PFSK-1 (cell line): Measurements from ENCODE around the gene RPS6KA2.

Experiments
- POLR2AphosphoS5 ChIP-seq: IDR thresholded peaks from 2 replicates; pipeline ENCODE4 v1.6.1; 2012; ENCODE audit warnings: low read depth, mild to moderate bottlenecking, control low read depth, low read length, moderate library complexity
- REST ChIP-seq, 2 experiments: IDR thresholded peaks; 2 replicates each; pipeline versions ENCODE4 v1.6.1 to v1.8.0; 2011 to 2012; ENCODE audit warnings: low read depth in 2 of 2, low read length in 2 of 2, control low read depth in 1 of 2, inconsistent platforms in 1 of 2, mild to moderate bottlenecking in 1 of 2, moderate library complexity in 1 of 2; ENCODE audit not compliant: insufficient read depth in 1 of 2
- SIN3A ChIP-seq: IDR thresholded peaks from 2 replicates; pipeline ENCODE4 v1.6.1; 2012; ENCODE audit warnings: mild to moderate bottlenecking, low read length, moderate library complexity, borderline replicate concordance; ENCODE audit not compliant: insufficient read depth
- TAF1 ChIP-seq: IDR thresholded peaks from 2 replicates; pipeline ENCODE4 v1.6.1; 2012; ENCODE audit warnings: low read length, control low read depth, borderline replicate concordance; ENCODE audit not compliant: insufficient read depth

GRCh38 chr6:166499350-166500163 is 127.5 kb downstream of the RPS6KA2 start:
- TF ChIP-seq SIN3A (no peak), TAF1 (no peak), REST (IDR thresholded peaks at IDR 0.05; ENCODE audit: insufficient read depth in 1 of 2, low read depth in 2 of 2, low read length in 2 of 2) (no peak), POLR2AphosphoS5 (no peak)
